ENCODE results near the gene STOML3. TPM values are rescaled to one million over a fixed set of nuclear protein-coding genes. Genes with fewer than 3 reads are reported as not detected.

The STOML3 gene
- total RNA-seq, 2 donors from 2014 or later, result 0.12 to 0.25 TPM

DNA sequence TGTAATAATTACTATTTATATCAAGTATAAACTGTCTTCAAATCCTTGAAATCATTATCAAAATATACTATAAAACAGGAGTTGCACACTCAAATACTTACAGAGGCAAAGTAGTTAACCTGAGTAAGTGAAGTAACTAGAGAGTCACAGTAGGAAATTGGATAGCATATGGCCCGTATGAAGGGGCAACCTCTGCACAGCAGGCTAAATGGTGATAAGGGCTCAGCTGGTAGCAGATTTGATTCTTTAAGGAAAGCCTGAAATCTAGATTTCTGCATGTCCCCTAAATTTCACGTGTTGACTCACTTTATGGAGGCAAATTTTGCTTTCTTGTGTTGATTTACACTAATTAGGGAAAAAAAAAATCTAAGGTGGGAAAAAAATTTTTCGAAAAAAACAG is 46.4 kb downstream of the STOML3 start:
- intact Hi-C loops (cut with DNase I, micrococcal nuclease), result no loop called here
- no peak for ATAC-seq
- no peak for DNase-seq

DNA sequence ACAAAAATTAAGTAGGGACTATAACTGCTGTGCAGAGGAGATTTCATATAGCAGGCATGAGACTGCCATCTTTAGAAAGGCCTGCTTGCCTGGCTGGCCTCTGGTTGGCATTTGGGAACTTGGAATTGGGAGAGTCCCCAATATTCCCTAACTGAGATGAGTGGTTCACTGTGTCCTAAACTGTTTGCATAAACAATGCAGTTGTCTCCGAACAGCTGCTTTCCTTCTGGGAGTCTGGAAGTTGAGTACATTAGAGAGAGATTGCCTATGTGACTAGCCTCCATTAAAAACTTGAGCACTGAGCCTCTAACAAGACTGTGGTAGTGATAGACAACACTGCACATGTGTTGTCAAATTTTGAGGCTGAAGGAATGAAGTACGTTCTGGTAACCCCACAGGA is 47.4 kb downstream of the STOML3 start:
- DNase-seq, result no peak
- intact Hi-C loops (cut with DNase I, micrococcal nuclease), result no loop called here
- no peak for ATAC-seq

GRCh38 chr13:38941353-38941945 is 49.2 kb downstream of the STOML3 start:
- ATAC-seq (no peak), DNase-seq (no peak)
- intact Hi-C loops (cut with DNase I, micrococcal nuclease), result no loop called here

DNA sequence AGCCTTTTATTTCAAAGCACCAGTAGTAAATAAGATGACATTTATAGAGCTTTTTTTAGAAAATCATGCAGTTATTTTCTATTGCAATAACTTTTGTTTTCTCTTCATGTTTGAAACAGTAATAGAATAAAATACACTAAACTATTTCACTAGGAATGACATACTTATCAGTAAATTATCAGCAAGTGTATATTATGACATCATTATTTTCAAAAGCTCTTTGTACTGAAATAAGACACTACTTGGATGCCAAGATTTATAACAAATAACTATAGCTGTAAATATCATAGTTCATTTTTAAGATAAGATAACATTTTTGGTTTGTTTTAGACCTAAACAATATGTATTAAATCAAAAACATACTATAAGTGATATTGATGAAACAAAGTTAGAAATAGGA is 56.8 kb downstream of the STOML3 start:
- intact Hi-C loops (cut with DNase I, micrococcal nuclease), result no loop called here
- DNase-seq (no peak), ATAC-seq (no peak)

DNA sequence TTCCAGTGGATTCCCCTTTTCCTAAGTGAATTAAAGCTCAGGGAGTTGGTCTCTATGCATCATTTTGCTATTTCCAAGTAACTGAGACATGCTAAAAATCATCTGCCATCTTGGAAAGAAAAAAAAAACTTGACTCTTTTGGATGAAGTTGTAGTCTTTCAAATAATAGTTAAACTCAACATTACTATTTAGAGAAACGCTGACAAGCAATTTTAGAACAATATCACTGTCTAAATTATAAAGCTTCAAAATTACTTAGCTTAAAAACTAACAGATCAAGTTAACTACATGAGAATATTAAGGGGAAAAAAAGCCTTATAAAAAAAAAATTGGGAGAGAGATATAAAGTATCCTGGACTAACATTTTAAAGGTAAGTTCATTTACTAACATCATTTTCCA is 68.5 kb downstream of the STOML3 start:
- ATAC-seq (no peak), DNase-seq (no peak)
- intact Hi-C loops (cut with DNase I, micrococcal nuclease), result no loop called here

DNA sequence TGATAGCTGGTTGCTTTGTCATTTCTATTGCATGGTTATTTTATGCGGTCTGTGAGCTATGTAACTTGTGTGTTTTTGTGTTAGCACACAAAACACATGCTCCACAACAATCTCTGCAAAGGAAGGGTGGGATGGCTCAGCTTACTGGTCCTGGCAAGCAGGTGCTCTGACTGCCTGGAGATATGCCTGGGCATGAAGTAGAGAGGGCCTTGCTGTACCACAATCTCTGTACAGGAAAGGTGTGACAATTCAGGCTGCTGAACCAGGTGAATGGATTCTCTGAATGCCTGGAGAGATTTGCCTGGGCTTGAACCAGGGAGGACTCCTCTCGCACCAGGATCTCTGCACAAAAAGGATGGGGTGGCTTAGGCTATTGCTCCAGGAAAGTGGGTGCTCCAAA is 69.5 kb downstream of the STOML3 start:
- DNase-seq (no peak), ATAC-seq (no peak)
- intact Hi-C loops (cut with DNase I, micrococcal nuclease), result no loop called here

Other genes with a start within 250 kb of the STOML3 start
- gene PROSER1, start 47.3 kb upstream of the STOML3 start, total RNA-seq, result 10 to 100 TPM; 35.3 to 64.8 TPM
- gene NHLRC3, start 47.6 kb upstream of the STOML3 start, total RNA-seq, result 10 to 100 TPM; 26.6 to 40.8 TPM

Measured in left colon (tissue), 2 donors.